ENCODE results near the gene DNAH1. TPM values are rescaled to one million over a fixed set of nuclear protein-coding genes. Genes with fewer than 3 reads are reported as not detected.

DNAH1 gene
- 0.97 and 1.5 TPM in 2 replicates for total RNA-seq

GRCh38 chr3:52315977-52316764 lies at the start of gene DNAH1:
TSS of gene DNAH1 (plus strand) at chr3:52316319. CDS start at chr3:52322443, 6,124 bp downstream.

GRCh38 chr3:52278510-52279069 lies 37.5 kb upstream of the DNAH1 start, which contains the start of gene WDR82:
TSS of gene WDR82 (minus strand) at chr3:52278649. CDS start at chr3:52278361, 288 bp downstream.

GRCh38 chr3:52444860-52445793 lies 129.0 kb downstream of the DNAH1 start, which contains the start of gene SEMA3G:
TSS of gene SEMA3G (minus strand) at chr3:52445103. CDS start at chr3:52445027, 76 bp downstream.

Other genes with a start within 250 kb of the DNAH1 start
- 9.1 and 11.4 TPM in 2 replicates for gene POC1A, start 161.9 kb upstream of the DNAH1 start, total RNA-seq
- gene ALAS1, start 118.2 kb upstream of the DNAH1 start, total RNA-seq, result 45.1 and 47.1 TPM in 2 replicates
- not detected in 2 replicates for gene TLR9, start 90.7 kb upstream of the DNAH1 start, total RNA-seq
- gene TWF2, start 77.2 kb upstream of the DNAH1 start, total RNA-seq, result 106 and 168 TPM in 2 replicates
- 5.8 and 12.3 TPM in 2 replicates for gene PPM1M, start 70.6 kb upstream of the DNAH1 start, total RNA-seq
- gene WDR82, start 37.7 kb upstream of the DNAH1 start, total RNA-seq, result 60.4 and 83.6 TPM in 2 replicates
- gene GLYCTK, start 28.5 kb upstream of the DNAH1 start, total RNA-seq, result 18.8 and 24.4 TPM in 2 replicates
- gene BAP1, start 93.7 kb downstream of the DNAH1 start, total RNA-seq, result 60.2 and 61.7 TPM in 2 replicates
- 3.2 and 4.2 TPM in 2 replicates for gene PHF7, start 94.3 kb downstream of the DNAH1 start, total RNA-seq
- 39.5 and 61.1 TPM in 2 replicates for gene SEMA3G, start 128.8 kb downstream of the DNAH1 start, total RNA-seq
- not detected in 2 replicates for gene TNNC1, start 137.7 kb downstream of the DNAH1 start, total RNA-seq
- 48.7 and 78.7 TPM in 2 replicates for gene NISCH, start 139.3 kb downstream of the DNAH1 start, total RNA-seq
- 189 and 191 TPM in 2 replicates for gene STAB1, start 179.0 kb downstream of the DNAH1 start, total RNA-seq
- gene NT5DC2, start 217.5 kb downstream of the DNAH1 start, total RNA-seq, result 23.9 and 95.8 TPM in 2 replicates
- gene UQCC5, start 220.3 kb downstream of the DNAH1 start, total RNA-seq, result 2.6 and 23.6 TPM in 2 replicates